SK-N-MC (cell line): Measurements from ENCODE around the gene NETO2.

ENCODE experiments used
- EZH2 ChIP-seq: fragments of 200-600 bp; sonication (generic); IDR thresholded peaks from one replicate; pipeline ENCODE4 v1.6.1; 2017; ENCODE audit warnings: antibody characterized with exemption
- FOXP2 ChIP-seq: optimal IDR thresholded peaks from 2 replicates; pipeline ENCODE3; 2011; ENCODE audit warnings: mild to moderate bottlenecking, moderate library complexity; ENCODE audit not compliant: insufficient read depth; ENCODE audit errors: extremely low read length, control extremely low read depth
- POLR2AphosphoS5 ChIP-seq: IDR thresholded peaks from 2 replicates; pipeline ENCODE4 v1.6.1; 2012; ENCODE audit warnings: mild to moderate bottlenecking, low read depth, low read length, borderline replicate concordance

DNA sequence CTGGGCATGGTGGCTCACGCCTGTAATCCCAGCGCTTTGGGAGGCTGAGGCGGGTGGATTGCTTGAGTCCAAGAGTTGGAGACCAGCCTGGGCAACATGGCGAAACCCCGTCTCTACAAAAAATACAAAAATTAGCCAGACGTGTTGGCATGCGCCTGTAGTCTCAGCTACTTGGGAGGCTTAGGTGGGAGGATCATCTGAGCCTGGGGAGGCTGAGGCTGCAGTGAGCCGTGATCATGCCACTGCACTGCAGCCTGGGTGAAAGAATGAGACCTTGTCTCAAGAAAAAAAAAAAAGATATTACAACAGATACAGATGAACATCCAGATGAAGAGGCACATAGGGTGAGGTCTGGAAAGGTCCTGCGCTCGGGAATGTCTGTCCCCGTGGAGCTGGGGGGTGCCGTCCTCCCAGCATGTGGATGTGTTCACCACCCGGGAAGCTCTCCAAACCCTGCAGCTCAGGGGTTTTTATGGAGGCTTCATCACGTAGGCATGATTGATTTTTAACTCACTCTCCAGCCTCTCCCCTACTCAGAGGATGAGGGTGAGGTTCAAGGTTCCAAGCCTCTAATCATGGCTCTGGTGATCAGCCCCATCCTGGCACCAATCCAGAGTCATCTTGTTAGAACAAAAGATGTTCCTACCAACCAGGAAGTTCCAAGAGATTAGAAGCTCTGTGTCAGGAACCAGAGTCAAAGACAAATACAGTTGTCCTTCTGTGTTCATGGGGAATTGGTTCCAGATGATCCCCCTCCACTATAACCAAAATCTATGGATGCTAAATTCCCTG is 85.3 kb downstream of the NETO2 start:
- TF ChIP-seq EZH2 (no peak), POLR2AphosphoS5 (no peak), FOXP2 (no peak)
